ENCODE measurements around the gene LRRTM3.

The LRRTM3 gene

DNA sequence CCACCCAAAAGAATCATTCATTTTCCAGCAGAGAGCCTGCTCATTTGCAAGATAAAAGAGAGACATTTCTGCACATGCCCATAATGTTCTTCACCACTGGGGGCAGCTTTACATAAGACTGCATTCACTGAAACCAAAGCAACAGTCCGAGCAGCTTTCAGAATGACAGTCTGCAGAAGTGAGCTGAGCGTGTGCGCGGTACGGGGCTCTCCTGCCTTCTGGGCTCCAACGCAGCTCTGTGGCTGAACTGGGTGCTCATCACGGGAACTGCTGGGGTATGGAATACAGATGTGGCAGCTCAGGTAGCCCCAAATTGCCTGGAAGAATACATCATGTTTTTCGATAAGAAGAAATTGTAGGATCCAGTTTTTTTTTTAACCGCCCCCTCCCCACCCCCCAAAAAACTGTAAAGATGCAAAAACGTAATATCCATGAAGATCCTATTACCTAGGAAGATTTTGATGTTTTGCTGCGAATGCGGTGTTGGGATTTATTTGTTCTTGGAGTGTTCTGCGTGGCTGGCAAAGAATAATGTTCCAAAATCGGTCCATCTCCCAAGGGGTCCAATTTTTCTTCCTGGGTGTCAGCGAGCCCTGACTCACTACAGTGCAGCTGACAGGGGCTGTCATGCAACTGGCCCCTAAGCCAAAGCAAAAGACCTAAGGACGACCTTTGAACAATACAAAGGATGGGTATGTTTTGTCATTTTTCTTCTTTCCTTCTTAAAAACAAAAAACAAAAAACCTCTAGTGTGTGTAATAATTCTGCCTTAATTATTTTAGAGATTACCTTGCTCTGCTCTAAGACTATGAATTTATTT lies at the start of gene LRRTM3:
Gene LRRTM3, plus strand, starts transcription at position 141 of the 820 bp plus-strand sequence.
- DNase-seq (ENCODE audit: low spot score), result peak; percentile 62

- DNase-seq (ENCODE audit: low spot score), result no peak
Measured at GRCh38 chr10:66877361-66877760, 48.5 kb upstream of the LRRTM3 start.

GRCh38 chr10:66880292-66880691 lies 45.5 kb upstream of the LRRTM3 start:
- no peak for DNase-seq (ENCODE audit: low spot score)

DNA sequence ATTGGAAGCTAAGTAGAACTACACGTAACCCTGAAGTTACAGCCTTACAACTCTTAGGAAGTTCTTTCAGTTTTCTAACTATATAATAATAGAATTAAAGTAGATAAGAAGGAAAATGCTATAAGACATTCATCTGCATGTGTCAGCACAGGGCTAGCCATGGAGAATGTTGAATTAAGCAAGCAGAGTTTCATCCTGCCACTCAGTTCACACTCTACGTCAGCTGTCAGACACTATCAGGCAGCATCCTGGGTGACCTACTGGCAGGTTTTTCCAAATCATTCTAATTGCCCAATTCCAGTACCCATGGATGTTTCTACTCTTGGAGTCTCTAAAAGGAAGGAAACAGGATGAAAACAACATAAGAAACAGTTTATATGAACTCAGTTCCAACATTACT lies 45.0 kb upstream of the LRRTM3 start:
- DNase-seq (ENCODE audit: low spot score), result no peak

GRCh38 chr10:66881814-66882213 lies 44.0 kb upstream of the LRRTM3 start:
- no peak for DNase-seq (ENCODE audit: low spot score)

DNA sequence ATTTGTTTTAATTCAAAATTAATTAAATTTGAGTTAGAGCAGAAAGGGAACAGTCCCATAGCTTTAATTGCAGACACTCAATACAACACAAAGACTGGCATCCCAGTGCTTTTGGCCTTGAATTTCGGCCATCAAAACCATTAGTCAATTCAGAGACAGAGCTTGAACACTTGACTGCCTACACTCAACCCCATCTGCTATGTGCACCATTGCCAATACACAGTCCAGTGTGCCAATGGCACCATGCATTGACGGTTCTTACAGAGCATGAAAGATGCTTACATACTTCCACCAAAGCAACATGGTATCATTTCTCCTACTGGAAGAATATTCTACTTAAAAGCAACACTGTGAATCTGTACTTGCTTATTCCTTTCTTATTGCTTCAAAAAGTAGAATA lies 43.6 kb upstream of the LRRTM3 start:
- DNase-seq (ENCODE audit: low spot score), result no peak

DNA sequence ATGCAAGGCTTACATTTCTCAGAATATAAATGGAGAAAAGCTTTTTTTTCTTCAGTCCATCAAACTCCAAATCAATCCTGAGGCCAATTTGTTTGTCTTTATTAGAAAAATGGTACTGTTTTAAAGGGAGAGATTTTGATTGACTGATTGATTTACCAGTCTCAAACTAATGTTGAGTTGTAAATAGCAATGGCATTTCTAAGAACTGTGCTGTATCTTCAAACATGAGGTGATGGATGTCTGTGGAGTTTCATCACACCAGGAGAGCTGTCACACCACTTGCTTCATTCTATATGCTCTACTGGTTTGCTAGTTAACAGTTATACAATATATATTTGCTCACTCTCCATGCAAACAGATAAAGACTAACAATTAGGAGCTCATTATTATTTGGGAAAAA lies 39.0 kb upstream of the LRRTM3 start:
- DNase-seq (ENCODE audit: low spot score), result no peak

DNA sequence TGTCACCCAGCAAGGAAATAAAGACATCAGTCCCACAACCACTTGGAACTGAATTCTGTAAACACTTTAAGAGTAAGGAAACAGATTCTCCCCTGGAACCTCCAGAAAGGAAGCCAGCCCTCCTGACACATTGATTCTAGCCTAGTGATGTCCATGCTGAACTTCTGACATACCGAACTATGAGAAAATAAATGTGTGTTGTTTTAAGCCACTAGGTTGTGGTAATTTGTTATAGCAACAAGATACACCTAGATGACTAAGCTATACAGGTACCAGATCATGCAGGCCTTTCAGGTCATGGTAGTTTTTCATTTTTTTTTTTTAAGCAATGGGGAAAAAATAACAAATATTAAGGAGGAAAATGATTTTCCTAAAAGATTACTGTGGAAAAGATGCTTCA lies 37.6 kb upstream of the LRRTM3 start:
- no peak for DNase-seq (ENCODE audit: low spot score)

DNA sequence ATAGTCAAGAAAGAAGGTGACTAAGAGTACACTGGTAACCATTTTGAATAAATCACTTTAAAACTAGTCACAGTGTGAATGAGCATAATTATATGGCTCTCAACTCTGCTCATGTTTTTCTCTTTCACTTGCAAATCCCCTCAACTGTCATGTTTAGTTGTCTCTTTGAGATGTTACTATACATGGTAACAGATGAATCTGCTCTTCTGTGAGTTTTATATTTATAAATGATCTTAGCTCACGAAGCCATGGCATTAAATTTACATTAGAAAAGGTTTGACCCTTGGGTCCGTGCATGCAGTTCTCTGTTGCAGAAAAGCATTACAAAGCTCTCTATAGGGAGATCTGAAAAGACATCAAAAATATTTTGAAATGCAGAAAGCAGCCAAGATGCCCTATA lies 33.0 kb upstream of the LRRTM3 start:
- DNase-seq (ENCODE audit: low spot score), result no peak

DNA sequence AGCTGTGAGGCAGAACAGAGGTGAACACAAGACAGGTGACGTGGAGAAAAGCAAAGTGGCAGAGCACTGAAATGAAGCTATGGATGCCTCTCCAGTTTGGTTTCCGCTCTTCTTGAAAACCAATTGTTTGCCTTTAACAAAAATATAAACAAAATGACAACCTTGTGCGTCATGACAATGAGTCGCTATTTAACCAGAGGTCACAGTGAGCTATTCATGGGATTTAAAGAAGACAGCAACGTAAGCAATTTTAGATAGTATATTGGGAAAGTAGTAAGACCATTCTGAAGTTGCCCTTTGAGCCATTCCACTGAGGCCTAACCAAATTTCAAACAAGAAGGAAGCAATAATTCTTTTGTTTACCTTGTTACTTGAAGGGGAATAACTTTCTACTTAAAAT lies 15.2 kb upstream of the LRRTM3 start:
- DNase-seq (ENCODE audit: low spot score), result no peak

- DNase-seq (ENCODE audit: low spot score), result no peak
Measured at GRCh38 chr10:66916030-66916429, 9.8 kb upstream of the LRRTM3 start.

DNA sequence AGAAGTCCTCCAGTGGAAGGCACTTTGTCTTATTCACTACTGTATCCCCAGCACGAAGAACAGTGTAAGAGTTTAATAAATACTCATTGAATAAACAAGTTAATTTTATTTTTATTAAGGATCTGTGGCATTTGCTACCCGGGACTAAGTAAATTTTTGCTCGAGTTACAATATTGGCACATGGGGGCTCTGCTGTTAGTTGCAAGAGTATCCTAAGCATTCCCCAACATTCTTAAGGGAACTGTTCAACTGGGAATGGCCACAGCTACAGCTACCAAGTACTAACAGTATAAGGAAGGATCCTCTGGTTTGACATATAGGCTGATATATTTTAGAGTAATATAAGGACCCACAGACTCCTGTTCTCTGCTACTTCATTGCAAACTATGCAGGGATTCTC lies 8.7 kb upstream of the LRRTM3 start:
- no peak for DNase-seq (ENCODE audit: low spot score)

GRCh38 chr10:66919248-66919647 lies 6.6 kb upstream of the LRRTM3 start:
- no peak for DNase-seq (ENCODE audit: low spot score)

DNA sequence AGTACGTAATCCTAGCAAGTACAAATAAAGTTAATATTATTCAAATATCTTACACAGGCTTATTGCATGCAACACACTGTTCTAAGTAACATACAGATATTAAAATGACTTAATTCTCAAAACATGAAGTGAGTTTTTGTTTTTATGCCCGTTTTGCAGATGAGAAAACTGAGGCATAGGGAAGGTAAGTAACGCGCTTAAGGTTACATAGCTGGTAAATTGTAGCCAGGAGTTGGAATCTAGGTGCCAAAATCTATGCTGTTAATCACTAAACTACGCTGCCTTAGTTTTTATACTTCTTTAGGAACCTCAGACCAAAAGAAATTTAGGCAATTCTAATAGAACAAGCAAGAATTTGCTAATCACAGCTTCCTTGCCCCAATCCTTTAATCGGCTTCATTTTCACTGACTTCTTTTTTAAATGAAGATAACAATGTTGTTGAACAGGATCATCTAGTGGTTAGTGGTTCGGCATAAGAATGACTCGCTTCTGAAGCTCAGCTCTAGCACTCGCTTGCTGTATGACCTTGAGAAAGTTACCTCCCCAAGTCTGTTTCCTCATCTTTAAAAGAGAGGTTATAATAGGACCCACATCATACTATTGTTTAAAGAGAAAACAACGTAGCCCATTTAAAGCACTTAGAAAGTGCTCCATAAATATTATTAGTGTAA lies 1.0 kb upstream of the LRRTM3 start:
- no peak for DNase-seq (ENCODE audit: low spot score)

DNA sequence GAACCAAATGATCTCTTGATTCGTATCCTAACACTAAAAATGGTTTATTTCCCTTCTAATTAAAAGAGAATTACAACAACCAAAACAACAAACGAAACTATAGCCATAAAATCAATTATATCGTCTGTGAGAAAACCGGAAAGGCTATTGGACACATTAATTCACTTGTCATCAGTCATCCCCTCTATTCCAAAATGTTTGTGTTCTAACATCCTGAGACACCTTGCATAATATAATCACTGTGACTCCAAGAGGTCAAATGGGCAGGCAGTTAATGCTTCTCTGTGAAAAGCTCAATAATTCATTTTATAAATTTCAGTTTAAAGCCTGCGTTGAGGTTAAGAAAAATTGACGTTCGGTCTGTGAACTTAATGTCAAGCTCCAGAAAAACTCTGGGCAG lies 463 bp upstream of the LRRTM3 start:
- no peak for DNase-seq (ENCODE audit: low spot score)

GRCh38 chr10:66926841-66927240 lies 1.0 kb downstream of the LRRTM3 start:
- no peak for DNase-seq (ENCODE audit: low spot score)

DNA sequence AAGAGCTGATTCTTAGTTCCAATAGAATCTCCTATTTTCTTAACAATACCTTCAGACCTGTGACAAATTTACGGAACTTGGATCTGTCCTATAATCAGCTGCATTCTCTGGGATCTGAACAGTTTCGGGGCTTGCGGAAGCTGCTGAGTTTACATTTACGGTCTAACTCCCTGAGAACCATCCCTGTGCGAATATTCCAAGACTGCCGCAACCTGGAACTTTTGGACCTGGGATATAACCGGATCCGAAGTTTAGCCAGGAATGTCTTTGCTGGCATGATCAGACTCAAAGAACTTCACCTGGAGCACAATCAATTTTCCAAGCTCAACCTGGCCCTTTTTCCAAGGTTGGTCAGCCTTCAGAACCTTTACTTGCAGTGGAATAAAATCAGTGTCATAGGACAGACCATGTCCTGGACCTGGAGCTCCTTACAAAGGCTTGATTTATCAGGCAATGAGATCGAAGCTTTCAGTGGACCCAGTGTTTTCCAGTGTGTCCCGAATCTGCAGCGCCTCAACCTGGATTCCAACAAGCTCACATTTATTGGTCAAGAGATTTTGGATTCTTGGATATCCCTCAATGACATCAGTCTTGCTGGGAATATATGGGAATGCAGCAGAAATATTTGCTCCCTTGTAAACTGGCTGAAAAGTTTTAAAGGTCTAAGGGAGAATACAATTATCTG lies 1.6 kb downstream of the LRRTM3 start:
- DNase-seq (ENCODE audit: low spot score), result no peak

GRCh38 chr10:66927971-66928770 lies 2.3 kb downstream of the LRRTM3 start:
- DNase-seq (ENCODE audit: low spot score), result no peak

DNA sequence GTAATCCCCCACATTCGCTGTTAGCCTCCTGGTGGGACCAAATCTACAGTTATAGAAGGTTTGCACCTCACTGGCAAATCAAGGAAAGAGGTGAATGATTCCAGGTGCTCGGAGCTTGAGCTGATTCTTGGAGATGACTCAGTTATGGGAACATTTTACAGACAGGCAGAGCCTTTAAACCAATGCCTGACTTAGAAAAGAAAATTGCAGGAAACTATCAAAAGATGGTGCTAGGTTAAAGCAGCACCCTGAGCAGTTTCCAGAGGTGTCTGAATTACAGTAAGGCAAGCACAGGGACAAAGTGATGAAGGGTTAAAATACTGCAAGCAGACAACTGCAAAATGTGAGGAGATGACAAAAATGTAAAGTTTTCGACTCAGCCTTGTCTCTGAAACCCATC lies 2.9 kb downstream of the LRRTM3 start:
- no peak for DNase-seq (ENCODE audit: low spot score)

GRCh38 chr10:66929375-66929774 lies 3.5 kb downstream of the LRRTM3 start:
- no peak for DNase-seq (ENCODE audit: low spot score)

- peak; percentile 47 for DNase-seq (ENCODE audit: low spot score)
Measured at GRCh38 chr10:66931340-66931948, 5.6 kb downstream of the LRRTM3 start.

DNA sequence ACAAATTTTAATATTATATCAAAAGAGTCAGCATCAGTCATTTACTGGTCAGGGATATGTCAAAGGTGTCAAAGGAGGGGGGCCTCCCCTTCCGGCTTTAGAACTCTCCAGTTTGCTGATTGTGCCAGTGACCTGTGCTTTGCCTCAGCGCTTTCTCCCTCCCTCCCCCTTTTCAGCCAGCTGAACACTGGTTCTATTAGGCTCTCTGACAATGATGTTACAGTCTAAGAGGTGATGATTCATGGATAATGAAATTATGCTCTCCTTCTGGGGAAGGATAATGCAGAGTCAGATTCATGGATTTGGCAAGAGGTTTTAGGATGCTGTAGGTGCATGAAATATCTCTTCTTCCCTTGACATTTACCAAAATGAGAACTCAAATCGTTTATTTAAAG lies 6.1 kb downstream of the LRRTM3 start:
- DNase-seq (ENCODE audit: low spot score), result no peak
